GM20000 (cell line): Measurements from ENCODE around the gene IPO4.

Experiments used
- DNase-seq: peaks from one replicate; pipeline ENCODE4 v3.0.0; 2012; ENCODE audit warnings: low spot score
- CTCF ChIP-seq: IDR thresholded peaks from 2 replicates; pipeline ENCODE4 v1.5.1; 2012; ENCODE audit warnings: mild to moderate bottlenecking, control low read depth; ENCODE audit errors: extremely low read depth, missing control alignments

IPO4 gene

GRCh38 chr14:24141097-24141880 is 47.3 kb downstream of the IPO4 start, which contains the start of gene EMC9:
Gene EMC9 (minus strand): TSS chr14:24141591. CDS start chr14:24141304, 287 bp downstream.
- no peak for TF ChIP-seq CTCF

GRCh38 chr14:24139272-24139934 is 49.2 kb downstream of the IPO4 start:
- TF ChIP-seq CTCF, result no peak
- DNase-seq, result no peak

More at GRCh38 chr14:24141097-24141880, 47.3 kb downstream of the IPO4 start, which contains the start of gene EMC9:
- peak; percentile 95 for DNase-seq

- DNase-seq, result no peak
- TF ChIP-seq CTCF, result no peak
These were observed 50.0 kb downstream of the IPO4 start for GRCh38 chr14:24138396-24139271.

GRCh38 chr14:24137529-24138395 is 50.9 kb downstream of the IPO4 start:
- no peak for TF ChIP-seq CTCF
- no peak for DNase-seq

DNA sequence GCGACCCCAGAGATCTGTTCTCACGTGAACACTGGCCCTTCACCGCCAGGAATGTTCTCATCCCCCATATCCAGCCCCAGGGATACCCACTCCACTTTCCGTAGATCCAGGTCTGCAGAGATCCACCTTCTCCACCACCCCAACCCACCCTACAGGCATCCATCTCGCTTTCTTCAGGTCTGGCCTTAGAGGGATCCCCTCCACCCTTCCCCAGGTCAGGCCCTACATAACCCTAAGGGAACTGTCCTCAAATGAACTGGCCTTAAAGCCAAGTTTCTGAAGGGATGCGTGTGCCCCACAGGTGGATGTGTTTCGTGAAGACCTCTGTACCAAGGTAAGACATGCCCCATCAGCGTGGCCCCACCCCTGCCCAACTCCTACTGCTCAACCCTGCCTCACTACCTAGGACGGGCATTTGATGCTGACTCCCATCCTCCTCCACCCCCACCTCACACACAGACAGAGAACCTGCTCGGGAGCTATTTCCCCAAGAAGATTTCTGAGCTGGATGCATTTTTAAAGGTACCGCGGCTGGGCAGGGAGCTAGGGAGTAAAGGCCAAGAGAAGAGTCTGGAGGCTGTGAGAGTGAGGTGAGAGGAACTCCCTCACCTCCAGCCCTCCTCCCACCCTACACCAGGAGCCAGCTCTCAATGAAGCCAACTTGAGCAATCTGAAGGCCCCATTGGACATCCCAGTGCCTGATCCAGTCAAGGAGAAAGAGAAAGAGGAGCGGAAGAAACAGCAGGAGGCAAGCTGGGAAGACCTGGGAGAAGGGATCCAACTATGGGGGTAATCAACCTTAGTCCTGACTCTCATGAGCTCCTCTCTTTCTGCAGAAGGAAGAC is 51.7 kb downstream of the IPO4 start:
- no peak for DNase-seq
- TF ChIP-seq CTCF, result no peak

GRCh38 chr14:24135834-24136683 is 52.6 kb downstream of the IPO4 start, which contains the start of gene PSME1:
Gene PSME1 (plus strand): TSS chr14:24136194. CDS start chr14:24136263, 69 bp downstream.
- DNase-seq, result peak; percentile 98
- TF ChIP-seq CTCF, result no peak
